Endothelial cell of umbilical vein (primary cell): Measurements from ENCODE around the gene SLC16A7. TPM values are rescaled to one million over a fixed set of nuclear protein-coding genes. Genes with fewer than 3 reads are reported as not detected.

ENCODE experiments used
- BruUV-seq: library from RNA; stranded (reverse); fragments of 400-500 nt; replicated peaks from 2 replicates; lab custom pipeline; 2021; lab: Mats Ljungman, UMichigan
- CTCF ChIA-PET: fragments of 300-600, 350-600 bp; sonication (Branson Sonifier 250); formaldehyde crosslinking; loops from one replicate; lab custom pipeline; 2021; ENCODE audit warnings: antibody characterized with exemption, inconsistent platforms; lab: Charles Lee
- POLR2A ChIA-PET: fragments of 300-600, 350-600 bp; sonication (Branson Sonifier 250); formaldehyde crosslinking; loops from one replicate; lab custom pipeline; 2021; ENCODE audit warnings: antibody characterized with exemption, inconsistent platforms; lab: Charles Lee
- DNase-seq: peaks from one replicate; pipeline ENCODE4 v3.0.0-alpha.2; 2011; ENCODE audit warnings: low read depth, low spot score
- FAIRE-seq: peaks from 2 replicates; lab custom pipeline; 2011; peaks lifted over from hg19 to GRCh38; lab: Jason Lieb, UNC
- H2AFZ ChIP-seq: 2 replicates; pipeline ENCODE4 v1.6.0; 2012; ENCODE audit warnings: low read depth, low read length, control low read depth, inconsistent platforms
- H3K27ac ChIP-seq: 2 replicates; pipeline ENCODE4 v1.5.1; 2011; ENCODE audit warnings: low read depth, mild to moderate bottlenecking, control low read depth, low read length, moderate library complexity; ENCODE audit not compliant: insufficient read depth
- H3K27me3 ChIP-seq, 2 experiments: 2 replicates each; pipeline versions ENCODE4 v1.6.0 to v1.6.1; 2011; ENCODE audit warnings: low read length in 2 of 2, mixed read lengths in 1 of 2; ENCODE audit not compliant: control insufficient read depth in 2 of 2, insufficient read depth in 2 of 2
- H3K36me3 ChIP-seq, 2 experiments: 2 replicates in 1 of 2; 3 replicates in 1 of 2; pipeline ENCODE4 v1.5.1; 2011; ENCODE audit warnings: low read length in 2 of 2, mild to moderate bottlenecking in 1 of 2, moderate library complexity in 1 of 2; ENCODE audit not compliant: control insufficient read depth in 2 of 2, insufficient read depth in 2 of 2; ENCODE audit errors: extremely low read depth in 1 of 2
- H3K4me1 ChIP-seq: 3 replicates; pipeline ENCODE4 v1.5.1; 2011; ENCODE audit warnings: mild to moderate bottlenecking, low read length; ENCODE audit not compliant: control insufficient read depth, insufficient read depth; ENCODE audit errors: extremely low read depth
- H3K4me2 ChIP-seq: 2 replicates; pipeline ENCODE4 v1.6.1; 2011; ENCODE audit warnings: low read length, control low read depth, mixed read lengths; ENCODE audit not compliant: insufficient read depth
- H3K4me3 ChIP-seq, 3 experiments: fragments of 200-600 bp in 1 of 3; sonication (generic), shearing (Covaris generic) in 1 of 3; replicated peaks in 1 of 3; 2 replicates each; pipeline ENCODE4 v1.5.1; 2011 to 2016; ENCODE audit warnings: control low read depth in 3 of 3, low read length in 3 of 3, mild to moderate bottlenecking in 2 of 3, inconsistent platforms in 1 of 3, low read depth in 1 of 3, moderate library complexity in 1 of 3; ENCODE audit not compliant: insufficient read depth in 1 of 3
- H3K79me2 ChIP-seq: 2 replicates; pipeline ENCODE4 v1.6.0; 2012; ENCODE audit warnings: low read length, inconsistent platforms; ENCODE audit not compliant: control insufficient read depth, insufficient read depth
- H3K9ac ChIP-seq: replicated peaks from 2 replicates; pipeline ENCODE3; 2011; ENCODE audit warnings: low read length, control low read depth; ENCODE audit not compliant: insufficient read depth; ENCODE audit errors: extremely low read depth
- H3K9me1 ChIP-seq: replicated peaks from 3 replicates; pipeline ENCODE4 v1.6.0; 2011; ENCODE audit warnings: mild to moderate bottlenecking, low read length; ENCODE audit not compliant: control insufficient read depth, insufficient read depth; ENCODE audit errors: extremely low read depth
- H3K9me3 ChIP-seq: replicated peaks from 2 replicates; pipeline ENCODE4 v1.5.1; 2012; ENCODE audit warnings: low read length, inconsistent platforms; ENCODE audit not compliant: control insufficient read depth, insufficient read depth
- H4K20me1 ChIP-seq: replicated peaks from 2 replicates; pipeline ENCODE3; 2011; ENCODE audit warnings: mild to moderate bottlenecking, low read length; ENCODE audit not compliant: control insufficient read depth, insufficient read depth; ENCODE audit errors: extremely low read depth
- CTCF ChIP-seq, 2 donors: IDR thresholded peaks; 1 replicate in 1 of 2; 2 replicates in 1 of 2; pipeline ENCODE4 v1.5.1; 2011; ENCODE audit warnings: low read length in 2 of 2, mild to moderate bottlenecking in 2 of 2, moderate library complexity in 2 of 2, control low read depth in 1 of 2, inconsistent platforms in 1 of 2, low read depth in 1 of 2; ENCODE audit not compliant: insufficient read depth in 1 of 2; ENCODE audit errors: extremely low read depth in 1 of 2
- EZH2 ChIP-seq: IDR thresholded peaks from 2 replicates; pipeline ENCODE4 v1.6.1; 2012; ENCODE audit warnings: borderline replicate concordance, low read depth, mild to moderate bottlenecking, moderate library complexity, low read length, inconsistent platforms; ENCODE audit not compliant: severe bottlenecking
- FOS ChIP-seq: IDR thresholded peaks from 2 replicates; pipeline ENCODE4 v1.6.1; 2011; ENCODE audit warnings: mild to moderate bottlenecking, low read length, moderate library complexity, borderline replicate concordance; ENCODE audit not compliant: insufficient read depth
- GATA2 ChIP-seq: IDR thresholded peaks from 2 replicates; pipeline ENCODE4 v1.7.0; 2011; ENCODE audit warnings: low read depth, mild to moderate bottlenecking, moderate library complexity, mixed read lengths, low read length; ENCODE audit not compliant: insufficient read length, insufficient read depth
- JUN ChIP-seq: IDR thresholded peaks from 2 replicates; pipeline ENCODE4 v1.6.1; 2011; ENCODE audit warnings: borderline replicate concordance, low read depth; ENCODE audit not compliant: insufficient read length, insufficient read depth
- MYC ChIP-seq: IDR thresholded peaks from one replicate; pipeline ENCODE4 v1.6.1; 2011; ENCODE audit warnings: mild to moderate bottlenecking, low read depth, low read length
- POLR2A ChIP-seq: IDR thresholded peaks from 2 replicates; pipeline ENCODE4 v1.6.1; 2012; ENCODE audit warnings: low read depth, mild to moderate bottlenecking, control low read depth, low read length
- POLR2AphosphoS5 ChIP-seq: IDR thresholded peaks from 2 replicates; pipeline ENCODE4 v1.6.1; 2012; ENCODE audit warnings: low read depth, mild to moderate bottlenecking, control low read depth, low read length, moderate library complexity; ENCODE audit not compliant: insufficient read depth
- dilution Hi-C: fragments of 300-500 bp; cut with MboI; formaldehyde crosslinking; loops from one replicate; pipeline ENCODE4 v1.15.0; 2019; ENCODE audit warnings: low sequenced_read_pairs; ENCODE audit not compliant: extremely low pct_ligation_motif_present
- intact Hi-C: fragments of 100-400 bp; cut with micrococcal nuclease; formaldehyde crosslinking; loops from one replicate; pipeline ENCODE4 v1.10.0; 2022
- polyA plus RNA-seq, 4 experiments: library from polyadenylated mRNA; depleted of rRNA in 3 of 4; stranded (reverse) in 3 of 4; unstranded in 1 of 4; fragments of >200 nt; gene quantifications; 2 replicates each; pipeline versions ENCODE4 v1.2.1 to v1.2.3, GENCODE V29; 2011 to 2012; ENCODE audit warnings: missing spikeins in 1 of 4
- total RNA-seq: library from RNA; stranded (reverse); gene quantifications from 2 replicates; pipeline ENCODE4 v1.2.3, GENCODE V29; 2021
- TF ChIP-seq, protein P1 (sequence below): IDR thresholded peaks from 2 replicates; pipeline ENCODE4 v1.6.1; 2011; ENCODE audit not compliant: insufficient read depth, insufficient read length

SLC16A7 gene
- total and polyA plus RNA-seq, 2 donors (not counting 3 experiments of a cell fraction or from before 2014, with no cell fraction given), result 2.9 to 8.9 TPM

- TF ChIP-seq MYC, result no peak
- TF ChIP-seq GATA2, result no peak
- TF ChIP-seq POLR2A, result no peak
- TF ChIP-seq EZH2, result no peak
- TF ChIP-seq, protein P1, sequence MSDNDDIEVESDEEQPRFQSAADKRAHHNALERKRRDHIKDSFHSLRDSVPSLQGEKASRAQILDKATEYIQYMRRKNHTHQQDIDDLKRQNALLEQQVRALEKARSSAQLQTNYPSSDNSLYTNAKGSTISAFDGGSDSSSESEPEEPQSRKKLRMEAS, result no peak
- no peak for TF ChIP-seq FOS
- no peak for TF ChIP-seq JUN
- TF ChIP-seq POLR2AphosphoS5, result no peak
- no peak for TF ChIP-seq CTCF (IDR thresholded peaks at IDR 0.05; ENCODE audit: extremely low read depth in 1 of 2, insufficient read depth in 1 of 2, low read depth in 1 of 2, low read length in 2 of 2)
- no peaks in the 10 kb centered on the region for H3K27me3 ChIP-seq
- intact Hi-C loops (no loop called here), dilution Hi-C loops (no loop called here)
- H2AFZ ChIP-seq, result no peak overlapping the region
- H3K4me1 ChIP-seq, result no peaks in the 10 kb centered on the region
- no peak overlapping the region for H3K27ac ChIP-seq
- H3K9me1 ChIP-seq, result no peaks in the 10 kb centered on the region
- ChIA-PET POLR2A (no interaction called here), CTCF (no interaction called here)
- no peaks in the 10 kb centered on the region for H4K20me1 ChIP-seq
- BruUV-seq, result no TSS peak
- H3K79me2 ChIP-seq, result no peaks in the 10 kb centered on the region
- H3K9ac ChIP-seq, result no peak overlapping the region
- no peak overlapping the region for H3K4me3 ChIP-seq
- H3K9me3 ChIP-seq, result no peaks in the 10 kb centered on the region
- no peak overlapping the region for H3K4me2 ChIP-seq
- H3K36me3 ChIP-seq, result no peaks in the 10 kb centered on the region
- no peak for DNase-seq
- FAIRE-seq, result no peak
Measured at GRCh38 chr12:59710964-59711363, 115.1 kb downstream of the SLC16A7 start.
